Adrenal gland (tissue), 5 donors: ENCODE data around the gene CNOT8.

Source experiments
- CTCF ChIP-seq, 6 experiments: fragments of 450-650 bp in 4 of 6; fragments of 200-600 bp in 2 of 6; sonication (generic) in 1 of 6; IDR thresholded peaks; 1 replicate in 5 of 6; 2 replicates in 1 of 6; pipeline versions ENCODE4 v1.5.1 to v1.8.0; 2016 to 2021; ENCODE audit warnings: antibody characterized with exemption in 6 of 6, mild to moderate bottlenecking in 2 of 6, moderate library complexity in 1 of 6
- POLR2A ChIP-seq, 2 donors: fragments of 450-650 bp; IDR thresholded peaks; one replicate each; pipeline ENCODE4 v1.6.1; 2017; ENCODE audit warnings: antibody characterized with exemption in 2 of 2, mild to moderate bottlenecking in 2 of 2, moderate library complexity in 1 of 2
- donor health status: DM: no; HTN: no; CAD: no.

GRCh38 chr5:154868702-154869101 lies 10.3 kb downstream of the CNOT8 start:
- peak in 1 of 6 experiments; percentile 13 for TF ChIP-seq CTCF (IDR thresholded peaks at IDR 0.05)
- TF ChIP-seq POLR2A (IDR thresholded peaks at IDR 0.05) = no peak
